HG03280 (cell line): Measurements from ENCODE around the gene CRELD1.
"Not testable (repeated sequence)": the region's sequence is repeated elsewhere in the genome, so short reads cannot be mapped to it uniquely, and the experiment has no call there.

ENCODE experiments used
- ATAC-seq: cut with Tn5 transposase; IDR thresholded peaks from one replicate; pipeline ENCODE4 v1.9.1; 2021; ENCODE audit warnings: mild to moderate bottlenecking, moderate library complexity; ENCODE audit not compliant: unreplicated experiment

The CRELD1 gene, protein sequence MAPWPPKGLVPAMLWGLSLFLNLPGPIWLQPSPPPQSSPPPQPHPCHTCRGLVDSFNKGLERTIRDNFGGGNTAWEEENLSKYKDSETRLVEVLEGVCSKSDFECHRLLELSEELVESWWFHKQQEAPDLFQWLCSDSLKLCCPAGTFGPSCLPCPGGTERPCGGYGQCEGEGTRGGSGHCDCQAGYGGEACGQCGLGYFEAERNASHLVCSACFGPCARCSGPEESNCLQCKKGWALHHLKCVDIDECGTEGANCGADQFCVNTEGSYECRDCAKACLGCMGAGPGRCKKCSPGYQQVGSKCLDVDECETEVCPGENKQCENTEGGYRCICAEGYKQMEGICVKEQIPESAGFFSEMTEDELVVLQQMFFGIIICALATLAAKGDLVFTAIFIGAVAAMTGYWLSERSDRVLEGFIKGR

DNA sequence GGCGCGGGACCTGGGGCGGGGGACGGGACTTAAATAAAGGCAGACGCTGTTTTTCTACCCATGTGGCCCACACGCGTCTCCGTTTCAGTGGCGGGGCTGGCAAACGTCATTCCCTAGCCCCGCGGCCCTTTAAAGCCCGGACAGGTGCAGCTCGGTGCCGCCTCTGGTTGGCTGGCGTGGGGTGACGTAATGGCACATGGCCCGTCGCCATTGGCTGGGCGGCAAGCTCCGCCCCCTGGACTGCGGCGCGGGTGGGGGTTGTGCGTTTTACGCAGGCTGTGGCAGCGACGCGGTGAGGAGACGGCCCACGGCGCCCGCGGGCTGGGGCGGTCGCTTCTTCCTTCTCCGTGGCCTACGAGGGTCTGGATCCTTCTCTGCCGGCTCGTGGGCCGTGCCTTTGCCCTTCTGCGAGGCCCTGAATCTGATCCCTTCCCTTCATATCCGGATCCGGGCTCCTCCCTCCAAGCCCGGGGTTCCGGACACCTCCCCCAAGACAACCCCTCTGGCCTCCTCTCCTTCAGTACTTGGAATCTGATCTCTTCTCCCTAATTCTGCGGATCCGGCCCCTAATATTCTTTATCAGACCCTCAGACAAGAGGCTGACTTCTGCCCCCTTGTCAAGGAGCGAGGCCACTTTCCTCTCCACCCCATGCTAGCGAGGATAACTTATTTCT is at the start of gene CRELD1:
CRELD1 (plus strand) TSS at position 274 of the 674 bp plus-strand sequence. CDS start 605 bp downstream, outside the sequence.
- peak; percentile 89 for ATAC-seq

GRCh38 chr3:9884555-9885165 is 49.0 kb upstream of the CRELD1 start:
- no peak for ATAC-seq

DNA sequence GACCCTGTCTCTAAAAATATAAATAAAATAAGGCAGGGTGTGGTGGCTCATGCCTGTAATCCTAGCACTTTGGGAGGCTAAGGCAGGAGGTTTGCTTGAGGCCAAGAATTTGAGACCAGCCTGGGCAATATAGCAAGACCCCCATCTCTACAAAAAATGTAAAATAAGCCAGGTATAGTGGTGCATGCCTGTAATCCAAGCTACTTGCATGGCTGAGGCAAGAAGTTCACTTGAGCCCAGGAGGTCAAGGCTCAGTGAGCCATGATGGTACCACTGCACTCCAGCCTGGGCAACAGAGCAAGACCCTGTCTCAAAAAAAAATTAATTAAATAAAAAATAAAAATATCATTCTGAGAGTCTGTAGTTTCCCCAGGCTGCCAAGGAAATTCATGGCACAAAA is 47.3 kb upstream of the CRELD1 start:
- no peak for ATAC-seq

DNA sequence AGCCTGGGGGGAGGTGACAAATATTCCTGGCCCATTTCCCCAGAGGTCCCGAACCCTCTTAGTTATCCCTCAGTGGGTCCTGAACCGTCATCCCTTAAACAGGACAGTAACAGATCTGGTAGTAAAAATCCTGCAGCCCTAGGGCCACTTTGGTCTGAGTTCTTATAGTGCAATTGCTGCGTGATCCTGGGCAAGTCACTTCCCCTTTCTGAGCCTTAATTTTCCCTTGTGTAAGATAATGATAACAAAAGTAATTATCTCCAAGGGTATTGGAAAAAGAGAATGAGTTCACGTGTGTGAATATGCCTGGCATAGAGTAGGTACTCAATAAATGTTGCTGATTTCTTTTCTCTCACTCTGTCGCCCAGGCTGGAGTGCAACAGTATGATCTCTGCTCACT is 46.2 kb upstream of the CRELD1 start:
- no peak for ATAC-seq

DNA sequence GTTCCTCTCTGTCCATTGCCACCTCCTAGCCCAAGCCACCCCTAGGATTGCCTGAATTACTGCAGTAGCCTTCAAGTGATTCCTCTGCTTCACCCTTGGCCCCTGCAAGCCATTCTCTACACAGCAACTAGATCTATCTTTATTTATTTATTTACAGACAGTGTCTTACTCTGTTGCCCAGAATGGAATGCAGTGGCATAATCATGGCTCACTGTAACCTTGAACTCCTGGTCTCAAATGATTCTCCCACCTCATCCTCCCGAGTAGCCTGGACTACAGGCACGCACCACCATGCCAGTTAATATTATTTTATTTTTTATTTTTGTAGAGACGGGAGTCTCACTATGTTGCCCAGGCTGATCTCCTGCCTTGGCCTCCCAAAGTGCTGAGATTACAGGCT is 45.1 kb upstream of the CRELD1 start:
- ATAC-seq: no peak

- no peak for ATAC-seq
These were observed 44.2 kb upstream of the CRELD1 start for GRCh38 chr3:9889405-9889804.

GRCh38 chr3:9890249-9891071 is 43.2 kb upstream of the CRELD1 start, which contains the start of gene JAGN1:
Gene JAGN1 (plus strand): TSS chr3:9890610. CDS start chr3:9890723, 113 bp downstream.
- ATAC-seq: peak; percentile 87

GRCh38 chr3:9891072-9891622 is 42.5 kb upstream of the CRELD1 start:
- ATAC-seq: no peak

DNA sequence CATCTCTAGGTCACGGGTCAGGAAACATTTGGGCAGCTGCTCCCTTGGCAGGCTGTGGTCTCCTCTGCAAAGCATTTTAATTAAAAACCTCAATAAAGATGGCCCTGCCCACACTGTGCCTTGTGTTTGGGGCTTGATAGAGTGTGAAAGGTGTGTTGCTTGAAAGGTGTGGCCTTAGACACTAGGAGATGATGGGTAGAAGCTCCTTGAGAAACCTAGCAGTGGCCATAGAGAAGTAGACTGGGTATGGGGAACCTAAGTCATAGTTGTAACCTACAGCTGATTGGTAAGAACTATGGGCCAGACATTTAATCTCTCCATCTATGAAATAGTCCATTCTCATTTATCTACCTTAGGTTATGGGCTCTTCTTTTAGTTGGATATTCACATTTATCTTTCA is 39.9 kb upstream of the CRELD1 start:
- ATAC-seq: no peak

- ATAC-seq: not testable (repeated sequence)
These were observed 37.9 kb upstream of the CRELD1 start for GRCh38 chr3:9895715-9896114.

GRCh38 chr3:9896755-9897407 is 36.8 kb upstream of the CRELD1 start:
- not testable (repeated sequence) for ATAC-seq

DNA sequence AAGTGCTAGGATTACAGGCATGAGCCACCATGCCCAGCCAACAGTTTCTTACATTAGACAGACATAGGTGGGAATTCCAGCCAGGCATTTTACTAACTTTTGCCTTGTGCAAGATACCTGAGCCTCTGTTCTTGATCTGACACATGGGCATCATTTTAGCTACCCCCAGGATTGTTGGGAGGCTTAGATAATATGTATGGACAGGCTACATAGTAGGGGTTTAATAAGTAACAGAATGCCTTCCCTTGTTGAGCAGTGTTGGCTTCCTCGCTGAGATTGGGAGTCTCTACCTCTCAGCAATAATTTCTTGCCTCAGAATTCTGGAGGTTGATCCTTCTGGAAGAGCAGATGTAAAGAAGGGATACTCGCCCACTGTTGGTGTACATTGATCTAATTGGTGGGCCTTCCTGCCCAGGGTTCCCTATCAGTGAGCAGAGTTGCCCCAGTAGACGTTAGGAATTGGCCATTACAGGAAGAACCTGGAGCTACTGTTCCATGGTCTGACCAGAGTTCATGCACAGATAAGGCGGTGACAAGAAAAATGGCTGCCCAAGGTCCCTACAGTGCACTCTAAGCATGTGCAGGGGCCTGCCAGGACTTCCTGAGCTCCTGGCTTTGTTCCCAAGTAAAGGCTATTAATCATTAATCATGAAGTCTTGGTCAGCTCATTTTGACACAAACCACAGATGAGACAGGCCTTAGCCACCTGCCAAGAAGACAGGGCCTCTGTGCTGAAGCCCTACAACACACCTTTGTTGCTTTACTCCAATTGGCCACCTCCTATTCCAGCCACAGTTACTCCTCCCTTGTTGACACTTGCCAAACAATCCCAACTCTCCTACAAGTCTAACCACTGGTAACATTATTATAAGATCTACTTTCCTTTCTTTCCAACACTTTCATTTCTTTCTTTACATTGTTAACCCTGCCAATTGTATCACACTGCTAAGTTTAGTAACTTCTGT is 35.9 kb upstream of the CRELD1 start:
- no peak for ATAC-seq

DNA sequence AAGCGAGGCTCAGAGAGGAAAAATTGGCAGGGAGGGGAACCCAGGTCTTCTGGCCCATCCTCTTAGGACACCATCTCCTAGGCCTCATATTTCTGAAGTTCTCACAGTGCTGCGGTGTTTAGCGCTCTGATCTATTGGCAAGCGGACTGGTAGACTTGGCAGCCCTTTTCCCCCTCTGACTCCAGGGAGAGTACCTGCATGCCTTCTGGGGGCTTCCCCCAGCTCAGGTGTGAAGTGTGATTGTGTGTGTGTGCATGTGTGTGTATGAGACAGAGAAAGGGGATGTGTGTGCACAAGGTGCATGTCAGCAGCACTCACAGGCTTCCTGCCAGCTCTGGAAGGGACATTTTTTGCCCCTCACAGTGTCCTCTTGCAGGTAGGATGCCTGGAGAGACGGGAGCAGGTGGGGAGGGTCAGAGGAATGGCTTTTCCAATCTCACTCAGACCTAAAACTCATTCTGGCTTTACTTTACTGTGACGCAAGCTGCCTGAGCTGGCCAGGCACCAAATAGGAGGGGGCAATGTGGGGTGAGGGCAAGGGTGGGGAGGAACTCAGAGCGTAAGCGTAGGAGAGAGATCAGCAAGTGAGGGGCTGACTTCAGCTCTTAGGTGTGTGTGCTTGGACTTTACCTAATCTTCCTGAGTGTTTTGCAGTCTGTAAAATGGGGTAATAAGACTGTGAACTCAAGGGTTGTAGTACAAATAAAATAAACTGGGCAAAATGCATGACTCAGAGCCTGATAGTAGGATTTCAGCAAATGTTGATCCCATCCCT is 35.0 kb upstream of the CRELD1 start:
- no peak for ATAC-seq

GRCh38 chr3:9899289-9899791 is 34.3 kb upstream of the CRELD1 start:
- no peak for ATAC-seq

DNA sequence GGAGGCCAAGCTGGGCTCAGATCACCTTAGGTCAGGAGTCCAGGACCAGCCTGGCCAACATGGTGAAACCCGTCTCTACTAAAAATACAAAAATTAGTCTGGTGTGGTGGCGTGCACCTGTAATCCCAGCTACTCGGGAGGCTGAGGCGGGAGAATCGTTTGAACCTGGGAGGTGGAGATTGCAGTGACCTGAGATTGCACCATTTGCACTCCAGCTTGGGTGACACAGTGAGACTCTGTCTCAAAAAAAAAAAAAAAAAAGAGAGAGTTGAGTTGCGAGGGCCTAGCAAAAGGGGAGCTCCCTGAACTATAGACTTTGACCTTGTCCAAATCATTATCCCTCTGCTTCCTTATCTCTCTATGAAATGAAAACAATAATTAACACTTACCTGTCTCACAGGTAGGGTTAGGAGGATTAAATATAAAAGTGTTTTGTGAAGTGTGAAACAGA is 32.6 kb upstream of the CRELD1 start:
- ATAC-seq: not testable (repeated sequence)

DNA sequence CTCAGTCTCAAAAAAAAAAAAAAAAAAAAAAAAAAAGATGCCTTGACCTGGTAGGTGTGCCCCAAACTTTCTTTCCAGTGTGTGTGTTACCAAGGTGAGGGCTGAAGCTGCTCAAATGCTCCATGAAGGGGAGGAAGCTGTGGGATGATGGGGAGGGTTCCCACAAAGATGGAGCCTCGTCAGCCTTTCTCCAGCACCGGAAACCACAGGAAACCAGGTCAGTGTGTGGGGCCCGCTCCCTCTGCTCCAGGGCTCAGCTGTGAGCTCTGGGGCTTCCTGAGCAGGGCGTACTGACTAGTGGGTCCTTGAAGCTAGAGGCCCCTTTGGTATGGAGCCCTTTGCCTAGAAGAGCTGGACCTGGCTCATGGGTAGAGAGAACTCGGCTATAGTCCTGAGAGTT is 31.7 kb upstream of the CRELD1 start:
- no peak for ATAC-seq

DNA sequence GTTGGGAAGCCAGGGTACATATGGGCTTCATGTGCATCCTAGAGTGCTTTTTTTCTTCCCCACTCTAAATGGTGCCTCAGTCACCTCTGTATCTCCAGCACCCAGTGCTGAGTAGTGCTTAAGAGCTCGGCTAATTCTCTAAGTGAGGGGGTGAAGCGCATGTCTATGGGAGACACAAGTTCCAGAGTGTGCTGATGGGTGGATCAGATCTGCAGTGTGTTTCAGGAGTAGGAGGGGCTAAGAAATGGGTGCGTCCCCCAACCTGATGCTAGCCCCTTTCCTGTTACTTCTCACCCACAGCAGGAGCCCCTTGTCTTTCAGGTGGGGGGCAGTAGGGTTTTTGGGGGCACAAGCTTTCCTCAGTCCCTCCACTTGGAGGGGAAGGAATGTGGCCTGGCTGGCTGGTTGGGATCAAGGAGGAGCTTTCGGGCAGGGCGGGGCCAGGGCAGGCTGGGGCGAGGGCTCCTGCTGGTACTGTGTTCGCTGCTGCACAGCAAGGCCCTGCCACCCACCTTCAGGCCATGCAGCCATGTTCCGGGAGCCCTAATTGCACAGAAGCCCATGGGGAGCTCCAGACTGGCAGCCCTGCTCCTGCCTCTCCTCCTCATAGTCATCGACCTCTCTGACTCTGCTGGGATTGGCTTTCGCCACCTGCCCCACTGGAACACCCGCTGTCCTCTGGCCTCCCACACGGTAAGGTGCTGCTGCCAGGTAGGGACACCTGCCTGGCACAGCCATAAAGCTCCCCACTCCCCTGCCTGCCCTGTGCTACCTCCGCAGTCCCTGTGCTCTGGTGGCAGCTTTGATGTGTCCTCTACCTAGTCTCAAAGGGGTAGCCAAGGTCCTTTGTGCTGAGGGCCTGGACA is 31.0 kb upstream of the CRELD1 start, which contains the start of gene IL17RE:
IL17RE (plus strand) TSS at position 477 of the 866 bp plus-strand sequence; CDS start at position 562, 85 bp downstream.
- no peak for ATAC-seq
